ENCODE results near the gene ENOSF1. TPM values are rescaled to one million over a fixed set of nuclear protein-coding genes. Genes with fewer than 3 reads are reported as not detected.

ENOSF1 gene
- total RNA-seq, 4 donors from 2014 or later, result 44.5 to 97.3 (median 74.2) TPM

DNA sequence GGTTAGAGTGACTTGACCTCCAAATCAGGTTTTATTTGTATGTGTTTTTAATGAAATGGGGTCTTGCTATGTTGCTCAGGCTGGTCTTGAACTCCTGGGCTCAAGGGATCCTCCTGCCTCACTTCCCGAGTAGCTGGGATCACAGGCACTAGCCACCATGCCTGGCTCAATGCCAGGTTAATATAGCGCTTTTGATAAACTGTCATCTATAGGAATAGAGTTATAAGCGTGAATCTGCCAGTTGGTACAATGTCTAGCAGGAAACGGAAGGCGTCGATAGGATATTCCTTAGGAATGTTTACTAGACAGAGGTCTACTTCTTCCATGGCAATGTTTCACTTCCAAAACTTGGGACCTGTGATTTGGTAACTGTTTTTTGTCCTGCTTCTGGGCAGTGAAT is 90.1 kb downstream of the ENOSF1 start:
- in situ Hi-C loops (cut with MboI; ENCODE audit: low pct_ligation_motif_present in 1 of 4, low pct_unique_long_range_greater_than_20kb in 1 of 4, low sequenced_read_pairs in 3 of 4) (loop anchor here (5.0 to 10.0 kb wide), 3 partner anchors 203 to 213 kb away; no protein-coding TSS in a partner anchor), intact Hi-C loops (cut with DNase I; ENCODE audit: low total_unique reads) (loop anchor here (10.0 kb wide), 1 partner anchor 213 kb away; no protein-coding TSS in a partner anchor)
- Histone ChIP-seq H3K27me3 (no peaks in the 10 kb centered on the region), H3K27ac (no peak overlapping the region), H3K9me3 (no peaks in the 10 kb centered on the region), H3K36me3 (no peaks in the 10 kb centered on the region), H3K4me1 (no peaks in the 10 kb centered on the region), H3K4me3 (no peak overlapping the region)
- TF ChIP-seq EP300 (IDR thresholded peaks at IDR 0.05; ENCODE audit: low read depth), result no peak
- TF ChIP-seq, protein P1, sequence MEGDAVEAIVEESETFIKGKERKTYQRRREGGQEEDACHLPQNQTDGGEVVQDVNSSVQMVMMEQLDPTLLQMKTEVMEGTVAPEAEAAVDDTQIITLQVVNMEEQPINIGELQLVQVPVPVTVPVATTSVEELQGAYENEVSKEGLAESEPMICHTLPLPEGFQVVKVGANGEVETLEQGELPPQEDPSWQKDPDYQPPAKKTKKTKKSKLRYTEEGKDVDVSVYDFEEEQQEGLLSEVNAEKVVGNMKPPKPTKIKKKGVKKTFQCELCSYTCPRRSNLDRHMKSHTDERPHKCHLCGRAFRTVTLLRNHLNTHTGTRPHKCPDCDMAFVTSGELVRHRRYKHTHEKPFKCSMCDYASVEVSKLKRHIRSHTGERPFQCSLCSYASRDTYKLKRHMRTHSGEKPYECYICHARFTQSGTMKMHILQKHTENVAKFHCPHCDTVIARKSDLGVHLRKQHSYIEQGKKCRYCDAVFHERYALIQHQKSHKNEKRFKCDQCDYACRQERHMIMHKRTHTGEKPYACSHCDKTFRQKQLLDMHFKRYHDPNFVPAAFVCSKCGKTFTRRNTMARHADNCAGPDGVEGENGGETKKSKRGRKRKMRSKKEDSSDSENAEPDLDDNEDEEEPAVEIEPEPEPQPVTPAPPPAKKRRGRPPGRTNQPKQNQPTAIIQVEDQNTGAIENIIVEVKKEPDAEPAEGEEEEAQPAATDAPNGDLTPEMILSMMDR (IDR thresholded peaks at IDR 0.05), result no peak
- TF ChIP-seq POLR2AphosphoS5 (IDR thresholded peaks at IDR 0.05), result no peak
- TF ChIP-seq POLR2A (IDR thresholded peaks at IDR 0.05), result no peak
- DNase-seq, result no peak
- WGBS, 2 donors (ENCODE audit: low coverage in 1 of 2), result 59% methylated on average over 6 of the region's 6 CpGs; no CpG with 5 or more reads in 1 of the 2 donors

DNA sequence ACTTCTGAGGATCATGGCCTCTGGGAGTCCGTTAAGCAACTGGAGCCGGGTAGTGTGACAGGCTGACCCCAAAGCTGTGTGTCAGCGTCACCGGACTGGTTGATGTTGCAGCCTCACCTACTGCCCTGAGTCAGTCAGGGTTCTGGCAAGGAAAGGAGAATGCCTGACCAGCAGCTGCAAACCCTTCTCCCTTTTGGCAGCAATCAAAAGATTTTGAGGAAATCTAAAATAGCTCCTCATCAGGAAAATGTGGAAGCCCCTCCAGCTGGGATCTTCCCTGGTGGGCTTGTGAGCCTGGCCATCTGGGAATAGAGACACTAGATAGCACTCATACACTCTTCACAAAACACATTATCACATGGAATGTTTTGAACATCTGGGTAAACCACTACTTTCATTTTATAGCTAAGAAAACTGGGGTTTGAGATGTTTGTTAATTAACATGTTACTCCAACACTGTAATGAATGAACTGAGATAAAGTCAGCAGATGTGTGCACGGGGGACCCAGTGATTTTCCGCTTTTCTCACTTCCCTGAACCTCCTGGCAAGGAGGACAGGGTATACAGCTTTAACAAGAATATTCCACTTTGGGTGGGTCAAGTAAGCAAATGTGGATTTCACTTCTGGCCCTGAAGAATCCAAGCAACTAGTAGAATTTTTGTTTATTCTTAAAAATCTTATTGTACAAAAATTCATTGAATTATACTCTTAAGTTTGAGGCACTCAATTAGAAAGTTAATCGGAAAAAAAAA is 91.0 kb downstream of the ENOSF1 start:
- H3K4me1 ChIP-seq, result no peaks in the 10 kb centered on the region
- DNase-seq, result no peak
- in situ Hi-C loops (cut with MboI; ENCODE audit: low pct_ligation_motif_present in 1 of 4, low pct_unique_long_range_greater_than_20kb in 1 of 4, low sequenced_read_pairs in 3 of 4), result loop anchor here (5.0 to 10.0 kb wide), 3 partner anchors 203 to 213 kb away; no protein-coding TSS in a partner anchor
- no peak overlapping the region for H3K27ac ChIP-seq
- intact Hi-C loops (cut with DNase I; ENCODE audit: low total_unique reads), result loop anchor here (10.0 kb wide), 1 partner anchor 213 kb away; no protein-coding TSS in a partner anchor
- no peaks in the 10 kb centered on the region for H3K9me3 ChIP-seq
- H3K36me3 ChIP-seq, result no peaks in the 10 kb centered on the region
- H3K27me3 ChIP-seq, result no peaks in the 10 kb centered on the region
- 55 to 62% methylated on average over 7 of the region's 7 CpGs for WGBS, 2 donors (ENCODE audit: low coverage in 1 of 2)
- TF ChIP-seq, protein P1 (IDR thresholded peaks at IDR 0.05), result no peak
- TF ChIP-seq POLR2AphosphoS5 (IDR thresholded peaks at IDR 0.05) (no peak), EP300 (IDR thresholded peaks at IDR 0.05; ENCODE audit: low read depth) (no peak), POLR2A (IDR thresholded peaks at IDR 0.05) (no peak)
- H3K4me3 ChIP-seq, result no peak overlapping the region

Other genes with a start within 250 kb of the ENOSF1 start
- gene COLEC12, start 211.9 kb downstream of the ENOSF1 start, total RNA-seq, result 1 to 10 TPM; 1.4 to 7.8 (median 2.8) TPM
- gene CETN1, start 132.2 kb downstream of the ENOSF1 start, total RNA-seq, result not detected
- not detected for gene CLUL1, start 115.6 kb downstream of the ENOSF1 start, total RNA-seq
- 1 to 10 TPM; 3.2 to 5.9 (median 4.7) TPM for gene TYMS, start 55.0 kb downstream of the ENOSF1 start, total RNA-seq
- 100 to 1,000 TPM in 2 of 4 donors, 10 to 100 TPM in 2; 49.4 to 128 (median 96.0) TPM for gene YES1, start 99.6 kb upstream of the ENOSF1 start, total RNA-seq
- gene ADCYAP1, start 192.2 kb upstream of the ENOSF1 start, total RNA-seq, result under 1 TPM in 2 of 4 donors, not detected in 2; 0.41 to 0.64 TPM

All from transverse colon (tissue), 4 donors.